ENCODE measurements around the gene RNF212. TPM values are rescaled to one million over a fixed set of nuclear protein-coding genes. Genes with fewer than 3 reads are reported as not detected.

The RNF212 gene
- total and polyA plus RNA-seq, 10 of the 15 experiments (the other 5 are each of a cell fraction or from before 2014, with no cell fraction given): not detected

- SMC1A ChIA-PET (ENCODE audit: uncharacterized antibody, unreplicated experiment): no interaction called here
- TF ChIP-seq ZNF687 (IDR thresholded peaks at IDR 0.05) (no peak), ZBTB40 (IDR thresholded peaks at IDR 0.05; ENCODE audit: borderline replicate concordance) (no peak), SMAD1 (IDR thresholded peaks at IDR 0.05; ENCODE audit: low read depth, partially characterized antibody) (no peak), RCOR1 (conservative IDR thresholded peaks at IDR 0.05; ENCODE audit: low read depth, low read length) (no peak), E2F8 (IDR thresholded peaks at IDR 0.05; ENCODE audit: low read depth, partially characterized antibody) (no peak), SUZ12 (IDR thresholded peaks at IDR 0.05; ENCODE audit: unreplicated experiment) (no peak)
- CTCF ChIA-PET: no interaction called here
- RAD21 ChIA-PET (ENCODE audit: unreplicated experiment): no interaction called here
- no peaks in the 10 kb centered on the region for H3K79me2 ChIP-seq (ENCODE audit: control insufficient read depth, insufficient read depth, low read length)
- no peaks in the 10 kb centered on the region for H3K36me3 ChIP-seq (ENCODE audit: control insufficient read depth in 2 of 2, insufficient read depth in 2 of 2, low read length in 1 of 2)
- intact Hi-C loops (cut with micrococcal nuclease; ENCODE audit: unreplicated experiment) (no loop called here), in situ Hi-C loops (cut with MboI) (no loop called here)
- ATAC-seq (no peak), DNase-seq (ENCODE audit: low read depth, low spot score) (no peak), FAIRE-seq (no peak)
- POLR2A ChIA-PET: no interaction called here
- H4K20me1 ChIP-seq (ENCODE audit: control insufficient read depth, insufficient read depth): no peaks in the 10 kb centered on the region
- H3K9me3 ChIP-seq (replicated peaks; ENCODE audit: control insufficient read depth, insufficient read depth, low read length): no peaks in the 10 kb centered on the region; the same call in 2 of the 3 replicates
- 44% methylated on average over 5 of the region's 5 CpGs for WGBS (ENCODE audit: insufficient coverage, insufficient replicate concordance, low lambda C conversion rate, missing lambda C conversion rate)
- no peak overlapping the region for H2AFZ ChIP-seq (ENCODE audit: control insufficient read depth, low read depth, low read length)
- no TSS peak for BruUV-seq (replicated peaks)
- H3K27me3 ChIP-seq (replicated peaks in 1 of 2; ENCODE audit: control insufficient read depth in 2 of 2, insufficient read depth in 2 of 2, low read length in 1 of 2): no peaks in the 10 kb centered on the region
- no peak overlapping the region for H3K4me2 ChIP-seq (ENCODE audit: control insufficient read depth, insufficient read depth)
- no peaks in the 10 kb centered on the region for H3K4me1 ChIP-seq (ENCODE audit: control insufficient read depth, insufficient read depth, low read length)
- no peak overlapping the region for H3K4me3 ChIP-seq
- H3K9ac ChIP-seq (ENCODE audit: control insufficient read depth, insufficient read depth, low read length): no peak overlapping the region
- no peak overlapping the region for H3K27ac ChIP-seq (ENCODE audit: control insufficient read depth, insufficient read depth)
Measured at GRCh38 chr4:1078490-1078889, 34.9 kb downstream of the RNF212 start.

All from GM12878 (cell line).